Adrenal gland (tissue), 5 donors: ENCODE measurements around the gene PAXIP1.
A peak's percentile ranks its signal among the peaks of the same experiment; 100 is the strongest.

Experiments
- POLR2A ChIP-seq, 2 donors: fragments of 450-650 bp; IDR thresholded peaks; one replicate each; pipeline ENCODE4 v1.6.1; 2017; ENCODE audit warnings: antibody characterized with exemption in 2 of 2, mild to moderate bottlenecking in 2 of 2, moderate library complexity in 1 of 2
- TF ChIP-seq, protein P1 (sequence below), 6 experiments: fragments of 450-650 bp in 4 of 6; fragments of 200-600 bp in 2 of 6; sonication (generic) in 1 of 6; IDR thresholded peaks; 1 replicate in 5 of 6; 2 replicates in 1 of 6; pipeline versions ENCODE4 v1.5.1 to v1.8.0; 2016 to 2021; ENCODE audit warnings: antibody characterized with exemption in 6 of 6, mild to moderate bottlenecking in 2 of 6, moderate library complexity in 1 of 6
- donor health status: DM: no; HTN: no; CAD: no.

DNA sequence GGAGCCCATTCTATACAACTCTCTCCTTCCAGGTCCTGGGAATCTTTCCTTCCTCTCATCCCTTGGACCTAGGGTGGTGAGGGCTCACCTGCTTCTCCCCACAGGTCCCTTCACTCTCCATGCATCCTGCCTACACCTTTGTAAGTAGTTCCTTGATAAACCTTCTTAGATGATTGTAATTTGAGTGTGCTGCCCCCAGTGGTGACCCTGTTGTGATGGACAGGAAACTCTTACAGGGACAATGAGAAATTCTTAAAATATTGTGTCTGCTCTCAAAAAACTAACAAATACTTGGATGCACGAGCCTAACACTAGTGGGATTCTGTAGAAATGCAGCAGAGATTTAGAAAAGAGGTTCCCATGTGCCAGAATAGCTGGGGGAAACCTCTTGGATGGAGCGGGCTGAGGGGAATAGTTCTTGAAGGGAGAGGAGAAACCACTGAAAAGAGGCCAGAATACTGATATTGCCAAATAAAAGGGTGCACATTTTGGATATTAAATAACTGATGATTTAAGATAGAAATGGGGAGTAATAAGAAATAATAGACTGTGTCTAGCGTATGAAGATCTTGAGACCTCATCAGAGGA lies 6.7 kb upstream of the PAXIP1 start:
- TF ChIP-seq, protein P1, sequence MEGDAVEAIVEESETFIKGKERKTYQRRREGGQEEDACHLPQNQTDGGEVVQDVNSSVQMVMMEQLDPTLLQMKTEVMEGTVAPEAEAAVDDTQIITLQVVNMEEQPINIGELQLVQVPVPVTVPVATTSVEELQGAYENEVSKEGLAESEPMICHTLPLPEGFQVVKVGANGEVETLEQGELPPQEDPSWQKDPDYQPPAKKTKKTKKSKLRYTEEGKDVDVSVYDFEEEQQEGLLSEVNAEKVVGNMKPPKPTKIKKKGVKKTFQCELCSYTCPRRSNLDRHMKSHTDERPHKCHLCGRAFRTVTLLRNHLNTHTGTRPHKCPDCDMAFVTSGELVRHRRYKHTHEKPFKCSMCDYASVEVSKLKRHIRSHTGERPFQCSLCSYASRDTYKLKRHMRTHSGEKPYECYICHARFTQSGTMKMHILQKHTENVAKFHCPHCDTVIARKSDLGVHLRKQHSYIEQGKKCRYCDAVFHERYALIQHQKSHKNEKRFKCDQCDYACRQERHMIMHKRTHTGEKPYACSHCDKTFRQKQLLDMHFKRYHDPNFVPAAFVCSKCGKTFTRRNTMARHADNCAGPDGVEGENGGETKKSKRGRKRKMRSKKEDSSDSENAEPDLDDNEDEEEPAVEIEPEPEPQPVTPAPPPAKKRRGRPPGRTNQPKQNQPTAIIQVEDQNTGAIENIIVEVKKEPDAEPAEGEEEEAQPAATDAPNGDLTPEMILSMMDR (IDR thresholded peaks at IDR 0.05) = peak in 2 of 6 experiments; percentile 16 to 19
- no peak for TF ChIP-seq POLR2A (IDR thresholded peaks at IDR 0.05)
